Measurements from ENCODE around the gene MUC4.

- TF ChIP-seq, protein P1, sequence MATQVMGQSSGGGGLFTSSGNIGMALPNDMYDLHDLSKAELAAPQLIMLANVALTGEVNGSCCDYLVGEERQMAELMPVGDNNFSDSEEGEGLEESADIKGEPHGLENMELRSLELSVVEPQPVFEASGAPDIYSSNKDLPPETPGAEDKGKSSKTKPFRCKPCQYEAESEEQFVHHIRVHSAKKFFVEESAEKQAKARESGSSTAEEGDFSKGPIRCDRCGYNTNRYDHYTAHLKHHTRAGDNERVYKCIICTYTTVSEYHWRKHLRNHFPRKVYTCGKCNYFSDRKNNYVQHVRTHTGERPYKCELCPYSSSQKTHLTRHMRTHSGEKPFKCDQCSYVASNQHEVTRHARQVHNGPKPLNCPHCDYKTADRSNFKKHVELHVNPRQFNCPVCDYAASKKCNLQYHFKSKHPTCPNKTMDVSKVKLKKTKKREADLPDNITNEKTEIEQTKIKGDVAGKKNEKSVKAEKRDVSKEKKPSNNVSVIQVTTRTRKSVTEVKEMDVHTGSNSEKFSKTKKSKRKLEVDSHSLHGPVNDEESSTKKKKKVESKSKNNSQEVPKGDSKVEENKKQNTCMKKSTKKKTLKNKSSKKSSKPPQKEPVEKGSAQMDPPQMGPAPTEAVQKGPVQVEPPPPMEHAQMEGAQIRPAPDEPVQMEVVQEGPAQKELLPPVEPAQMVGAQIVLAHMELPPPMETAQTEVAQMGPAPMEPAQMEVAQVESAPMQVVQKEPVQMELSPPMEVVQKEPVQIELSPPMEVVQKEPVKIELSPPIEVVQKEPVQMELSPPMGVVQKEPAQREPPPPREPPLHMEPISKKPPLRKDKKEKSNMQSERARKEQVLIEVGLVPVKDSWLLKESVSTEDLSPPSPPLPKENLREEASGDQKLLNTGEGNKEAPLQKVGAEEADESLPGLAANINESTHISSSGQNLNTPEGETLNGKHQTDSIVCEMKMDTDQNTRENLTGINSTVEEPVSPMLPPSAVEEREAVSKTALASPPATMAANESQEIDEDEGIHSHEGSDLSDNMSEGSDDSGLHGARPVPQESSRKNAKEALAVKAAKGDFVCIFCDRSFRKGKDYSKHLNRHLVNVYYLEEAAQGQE (IDR thresholded peaks at IDR 0.05; ENCODE audit: unreplicated experiment): no peak
- TF ChIP-seq POLR2AphosphoS5 (IDR thresholded peaks at IDR 0.05; ENCODE audit: low read depth) (no peak), EZH2 (IDR thresholded peaks at IDR 0.05; ENCODE audit: low read depth, unreplicated experiment) (no peak), EZH2phosphoT487 (IDR thresholded peaks at IDR 0.05; ENCODE audit: unreplicated experiment) (no peak), NANOG (IDR thresholded peaks at IDR 0.05; ENCODE audit: borderline replicate concordance) (no peak), JUNB (IDR thresholded peaks at IDR 0.05; ENCODE audit: unreplicated experiment) (no peak), STAT1 (IDR thresholded peaks at IDR 0.05; ENCODE audit: unreplicated experiment) (no peak), ZNF114 (CRISPR knock-in tag; IDR thresholded peaks at IDR 0.05) (no peak)
- TF ChIP-seq, protein P2, sequence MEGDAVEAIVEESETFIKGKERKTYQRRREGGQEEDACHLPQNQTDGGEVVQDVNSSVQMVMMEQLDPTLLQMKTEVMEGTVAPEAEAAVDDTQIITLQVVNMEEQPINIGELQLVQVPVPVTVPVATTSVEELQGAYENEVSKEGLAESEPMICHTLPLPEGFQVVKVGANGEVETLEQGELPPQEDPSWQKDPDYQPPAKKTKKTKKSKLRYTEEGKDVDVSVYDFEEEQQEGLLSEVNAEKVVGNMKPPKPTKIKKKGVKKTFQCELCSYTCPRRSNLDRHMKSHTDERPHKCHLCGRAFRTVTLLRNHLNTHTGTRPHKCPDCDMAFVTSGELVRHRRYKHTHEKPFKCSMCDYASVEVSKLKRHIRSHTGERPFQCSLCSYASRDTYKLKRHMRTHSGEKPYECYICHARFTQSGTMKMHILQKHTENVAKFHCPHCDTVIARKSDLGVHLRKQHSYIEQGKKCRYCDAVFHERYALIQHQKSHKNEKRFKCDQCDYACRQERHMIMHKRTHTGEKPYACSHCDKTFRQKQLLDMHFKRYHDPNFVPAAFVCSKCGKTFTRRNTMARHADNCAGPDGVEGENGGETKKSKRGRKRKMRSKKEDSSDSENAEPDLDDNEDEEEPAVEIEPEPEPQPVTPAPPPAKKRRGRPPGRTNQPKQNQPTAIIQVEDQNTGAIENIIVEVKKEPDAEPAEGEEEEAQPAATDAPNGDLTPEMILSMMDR (conservative IDR thresholded peaks at IDR 0.05; ENCODE audit: low read depth in 2 of 2): no peak
Measured at GRCh38 chr3:195761123-195761566, 50.6 kb downstream of the MUC4 start.
